Peyer's patch (tissue), 4 donors: Measurements from ENCODE around the gene HLA-DRA.

Source experiments
- CTCF ChIP-seq, 6 experiments: fragments of 450-650 bp in 4 of 6; fragments of 200-600 bp in 2 of 6; sonication (generic) in 1 of 6; IDR thresholded peaks; one replicate each; pipeline ENCODE4 v1.5.1; 2017 to 2019; ENCODE audit warnings: antibody characterized with exemption in 6 of 6, mild to moderate bottlenecking in 3 of 6, moderate library complexity in 1 of 6
- POLR2A ChIP-seq, 2 donors: fragments of 450-650 bp; IDR thresholded peaks; one replicate each; pipeline ENCODE4 v1.5.1; 2017; ENCODE audit warnings: antibody characterized with exemption in 2 of 2, mild to moderate bottlenecking in 2 of 2, moderate library complexity in 2 of 2

- TF ChIP-seq POLR2A (IDR thresholded peaks at IDR 0.05) (no peak), CTCF (IDR thresholded peaks at IDR 0.05) (no peak)
These were observed 48.4 kb downstream of the HLA-DRA start for GRCh38 chr6:32488083-32488482.
